HG03342 (cell line): ENCODE measurements around the gene PIGC.

ENCODE experiments used
- ATAC-seq: cut with Tn5 transposase; IDR thresholded peaks from one replicate; pipeline ENCODE4 v1.9.1; 2021; ENCODE audit warnings: mild to moderate bottlenecking, moderate library complexity; ENCODE audit not compliant: unreplicated experiment

The PIGC gene

DNA sequence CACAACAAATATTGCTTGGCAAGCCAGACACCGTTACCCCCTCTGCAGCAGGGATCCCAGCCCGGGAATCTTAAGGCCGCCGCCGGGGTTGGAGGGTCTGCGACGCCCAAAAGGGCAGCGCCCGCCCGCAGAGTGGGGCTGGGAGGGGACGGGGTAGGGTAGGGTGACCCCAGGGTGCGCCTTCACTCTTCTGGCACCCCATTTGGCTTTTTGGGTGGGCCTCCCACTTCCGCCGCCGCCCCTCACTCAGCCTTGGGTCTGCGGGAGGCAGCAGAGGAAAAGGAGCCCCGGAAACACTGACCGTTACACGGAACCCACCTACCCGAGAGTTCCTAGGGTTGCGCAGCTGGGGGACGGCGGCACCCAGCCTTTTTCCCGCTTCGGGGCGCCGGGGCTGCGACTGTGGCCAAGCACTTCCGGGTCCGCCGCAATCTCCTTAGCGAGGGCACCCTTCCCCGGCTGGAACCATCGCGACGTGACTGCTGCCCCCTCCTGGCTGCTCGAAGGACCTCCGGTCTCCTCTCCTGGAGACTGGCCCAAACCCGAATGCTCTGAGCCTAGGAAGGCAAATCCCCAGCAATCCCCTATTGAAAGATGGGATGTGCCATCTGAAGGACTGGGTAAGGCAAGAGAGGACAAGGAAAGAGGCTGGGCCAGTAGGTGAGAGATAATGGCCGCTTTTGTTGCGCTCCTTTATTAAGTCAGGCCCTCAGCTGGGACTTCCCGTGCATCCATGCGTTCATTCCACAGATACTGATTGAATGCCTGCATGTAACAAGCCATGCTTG, at the start of gene PIGC:
Gene PIGC (minus strand): TSS at position 404 of the 788 bp plus-strand sequence. CDS start 1,447 bp downstream, outside the sequence.
- ATAC-seq = peak; percentile 99

DNA sequence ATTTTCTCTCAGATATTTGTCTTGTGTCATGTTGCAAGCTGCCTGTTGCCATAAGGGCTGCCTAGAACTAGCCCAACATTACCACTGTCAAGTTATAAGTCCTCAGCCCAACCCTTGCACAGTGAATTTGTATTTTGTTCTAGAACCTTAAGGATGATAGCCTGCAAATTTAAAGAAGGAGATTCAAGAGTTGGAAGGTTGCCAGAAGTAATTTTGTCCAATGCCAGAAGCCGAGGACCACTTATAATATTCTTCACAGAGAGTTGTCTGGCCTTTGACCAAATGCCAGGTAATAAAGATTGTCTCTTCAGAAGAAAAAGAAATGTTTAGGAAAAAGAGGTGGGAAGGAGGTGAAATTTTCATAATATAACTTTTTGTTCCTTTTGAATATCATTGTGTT, 48.6 kb upstream of the PIGC start:
- ATAC-seq = no peak

DNA sequence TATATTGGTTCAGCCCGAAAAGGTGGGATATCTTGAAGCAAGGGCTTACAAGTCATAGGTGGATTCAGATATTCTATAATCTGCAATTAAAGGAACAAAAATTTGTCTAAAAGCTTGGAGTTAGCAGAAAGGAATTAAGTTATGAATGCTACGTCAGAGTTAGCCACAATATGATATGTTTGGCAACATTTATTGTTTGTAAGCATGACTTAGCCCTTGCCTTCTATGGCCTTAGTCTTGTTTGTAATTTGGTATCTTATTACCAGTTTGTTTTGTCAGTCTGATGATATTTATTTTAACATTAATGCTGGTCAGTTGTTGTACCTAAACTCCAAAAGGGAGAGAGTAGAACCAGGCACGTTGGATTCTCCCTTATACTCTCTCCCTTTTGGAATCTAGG, 46.0 kb upstream of the PIGC start:
- no peak for ATAC-seq

DNA sequence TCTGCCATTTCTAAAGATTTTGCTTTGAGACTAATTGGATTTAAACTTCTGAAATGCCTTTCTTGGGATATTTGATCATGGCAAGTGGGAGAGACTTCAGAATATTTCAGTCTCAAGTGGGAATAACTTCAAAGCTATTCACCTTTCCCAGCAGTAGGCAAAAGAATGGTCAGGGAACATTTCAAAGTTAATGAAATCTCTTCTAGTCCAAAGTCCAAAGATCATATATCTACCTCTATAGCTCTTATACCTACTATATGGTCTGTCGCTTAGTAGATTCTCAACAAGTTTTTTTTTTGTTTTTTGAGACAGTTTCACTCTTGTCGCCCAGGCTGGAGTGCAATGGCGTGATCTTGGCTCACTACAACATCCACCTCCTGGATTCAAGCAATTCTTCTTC, 44.5 kb upstream of the PIGC start:
- no peak for ATAC-seq

DNA sequence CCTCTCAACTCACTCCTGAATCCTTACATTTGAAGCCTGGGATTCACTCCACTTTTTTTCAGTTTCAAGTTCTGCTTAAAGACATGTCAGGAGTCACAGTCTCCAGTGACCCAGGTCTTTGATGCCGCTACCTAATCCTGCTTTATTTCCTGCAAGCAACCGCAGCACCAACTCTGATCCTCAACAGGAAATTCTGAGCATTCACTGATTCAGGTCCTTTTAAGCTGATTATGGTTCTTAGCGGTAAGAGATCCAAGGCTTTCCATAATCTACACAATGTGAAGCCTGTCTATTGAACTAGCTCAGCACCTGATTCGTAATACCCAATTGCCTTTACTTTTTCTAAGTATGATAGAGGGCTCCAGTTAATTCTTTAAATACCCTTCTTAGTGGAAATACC, 43.7 kb upstream of the PIGC start:
- ATAC-seq = no peak

DNA sequence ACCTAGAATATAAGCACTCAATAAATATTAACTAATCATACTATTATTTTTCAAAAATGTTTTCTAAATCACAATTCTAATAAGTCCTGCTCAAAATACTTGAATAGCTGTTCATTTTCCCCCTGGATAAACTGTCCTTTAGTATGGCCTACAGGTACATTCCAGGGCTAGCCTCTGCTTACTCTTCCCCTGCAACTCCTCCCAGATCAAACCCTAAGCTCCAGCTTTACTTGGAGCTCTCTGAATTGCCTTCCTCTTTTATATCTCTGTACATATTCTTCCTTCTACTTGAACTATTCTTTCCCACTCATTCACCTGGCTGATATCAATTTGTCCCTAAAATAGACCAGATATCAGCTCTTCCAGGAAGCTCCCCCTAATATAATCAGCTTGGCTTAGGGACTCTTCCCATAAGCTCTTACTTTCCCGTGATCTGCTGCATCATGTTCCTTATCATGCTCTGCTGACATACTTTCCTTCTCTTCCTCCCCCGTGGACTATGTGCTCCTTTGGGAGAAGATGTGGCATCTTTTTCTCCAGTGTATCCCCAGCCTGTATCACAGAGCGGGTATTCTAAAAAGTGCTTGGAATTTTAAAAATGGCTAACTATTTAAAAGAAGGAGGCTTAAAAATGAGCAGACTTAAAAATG, 43.1 kb upstream of the PIGC start:
- no peak for ATAC-seq

DNA sequence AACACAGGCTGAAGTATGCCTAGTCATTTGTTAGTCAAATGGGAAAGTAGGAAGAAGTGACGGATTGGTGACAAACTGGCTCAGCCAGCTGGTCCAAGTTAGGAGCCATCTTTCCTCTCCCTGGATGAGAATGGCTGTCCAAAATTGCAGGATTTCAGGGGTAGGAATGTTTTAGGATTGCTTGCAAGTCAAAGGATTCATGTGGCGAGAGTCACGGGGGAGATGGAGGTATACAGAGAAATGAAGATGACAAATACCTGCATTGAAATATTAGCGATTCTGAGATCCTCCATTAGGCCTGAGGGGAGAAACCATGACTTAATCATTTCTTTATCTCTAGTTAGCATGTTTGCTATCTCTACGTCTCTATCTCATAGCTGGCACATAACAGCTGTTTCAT, 41.8 kb upstream of the PIGC start:
- ATAC-seq = no peak

DNA sequence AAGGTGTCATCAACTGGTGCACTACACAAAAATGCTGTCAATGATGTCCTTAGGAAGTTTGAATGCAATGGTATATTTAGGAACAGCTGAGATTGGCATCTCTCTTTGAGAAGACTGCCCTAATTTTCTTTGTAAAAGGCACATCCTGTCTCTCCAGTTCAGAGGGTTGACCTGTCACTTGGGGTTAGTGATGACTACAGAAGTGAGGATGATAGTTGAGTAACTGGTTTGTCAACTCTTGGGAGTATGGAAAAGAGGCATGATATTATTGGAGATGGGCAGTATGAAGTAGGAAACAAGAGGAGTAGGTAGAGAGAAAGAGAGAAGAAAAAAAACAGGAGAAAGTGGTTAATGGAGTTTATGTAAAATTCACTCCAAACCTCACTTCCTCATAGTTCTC, 40.4 kb upstream of the PIGC start:
- no peak for ATAC-seq

DNA sequence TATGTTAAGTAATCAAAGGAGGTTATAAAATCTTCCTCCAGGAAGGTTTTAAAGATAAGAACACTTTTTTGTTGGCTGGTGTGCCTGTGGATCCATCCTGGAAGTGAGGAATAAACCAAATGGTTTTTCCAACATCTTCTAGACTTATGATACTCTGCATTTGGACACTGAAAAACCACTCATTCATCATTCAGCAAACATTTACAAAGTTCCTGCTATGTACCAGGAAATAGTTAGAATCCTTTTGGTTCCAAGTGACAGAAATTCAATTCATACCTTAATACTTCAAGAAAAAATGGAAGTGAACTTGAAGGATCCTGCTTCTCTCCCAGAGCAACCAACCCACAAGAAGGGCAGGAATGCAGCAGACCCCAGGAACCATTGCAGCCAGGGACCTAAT, 39.6 kb upstream of the PIGC start:
- no peak for ATAC-seq

DNA sequence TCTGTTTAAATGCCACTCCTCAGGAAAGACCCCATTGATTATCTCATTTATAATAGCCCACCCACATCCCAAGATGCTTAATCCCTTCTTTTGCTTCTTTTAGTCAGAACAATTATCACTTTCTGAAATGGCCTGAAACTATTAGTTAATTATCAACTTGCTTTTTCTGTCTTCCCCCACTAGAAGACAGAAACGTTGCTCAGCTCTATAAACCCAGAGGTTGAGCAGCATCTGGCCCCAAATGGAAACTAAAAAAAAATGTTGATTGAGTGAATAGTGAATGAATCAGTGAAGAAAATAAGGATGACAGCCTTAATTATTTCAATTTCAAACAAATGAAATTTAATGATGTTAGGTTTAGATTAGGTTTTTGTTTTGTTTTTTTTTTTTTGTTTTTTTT, 38.2 kb upstream of the PIGC start:
- no peak for ATAC-seq

DNA sequence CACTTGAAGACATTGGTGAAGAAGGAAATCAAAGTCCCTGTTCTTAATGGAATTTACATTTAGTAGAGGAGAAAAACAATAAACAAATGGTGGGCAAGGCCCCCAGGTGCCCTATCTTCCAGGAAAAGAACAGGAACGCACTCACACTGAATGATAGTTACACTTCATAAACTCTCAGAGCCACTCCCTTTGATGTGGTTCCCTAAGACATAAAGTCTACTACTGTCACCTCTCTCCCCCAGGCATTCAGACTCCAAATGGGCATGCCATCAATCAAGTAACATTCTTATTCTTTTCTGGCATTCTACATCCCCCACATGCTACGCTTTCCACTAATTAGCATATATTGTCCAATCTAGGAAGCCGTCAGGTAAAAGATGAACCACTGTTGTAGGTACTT, 36.6 kb upstream of the PIGC start:
- ATAC-seq = no peak

DNA sequence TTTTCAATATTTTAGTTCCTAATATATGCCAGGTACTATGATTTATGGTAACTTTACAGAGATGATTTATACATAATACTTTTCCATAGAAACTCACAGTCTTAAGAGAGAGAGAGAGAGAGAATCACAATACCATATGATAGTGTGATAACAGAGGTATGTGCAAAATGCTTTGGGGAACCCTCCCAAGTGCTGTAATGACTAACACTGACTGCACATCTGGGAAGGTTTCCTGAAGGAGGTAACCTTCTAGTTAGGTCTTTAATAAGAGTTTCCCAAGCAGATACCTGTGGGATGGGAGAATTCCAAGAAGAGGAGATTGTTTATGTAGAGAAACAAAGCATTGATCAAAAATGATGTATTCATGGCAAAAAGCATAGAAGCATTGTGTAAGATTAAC, 34.6 kb upstream of the PIGC start:
- no peak for ATAC-seq

DNA sequence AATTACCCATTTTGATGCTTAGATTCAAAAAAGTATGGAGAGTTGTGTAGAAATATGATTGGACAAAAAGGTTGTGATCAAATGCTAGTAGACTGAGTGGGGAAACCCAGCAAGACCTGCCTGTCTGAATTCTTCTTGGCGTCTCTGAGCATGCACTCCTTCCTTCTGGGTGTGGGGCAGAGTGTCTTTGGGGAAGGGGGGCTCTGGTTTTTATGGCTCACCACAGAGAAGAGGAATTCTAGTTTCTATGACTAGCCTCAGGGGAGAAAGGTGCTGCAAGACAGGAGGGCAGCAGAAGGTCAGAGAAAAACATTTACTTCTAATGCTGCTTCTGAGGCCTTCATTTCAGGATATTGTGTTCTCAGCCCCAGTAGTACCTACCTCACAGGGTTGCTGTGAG, 33.9 kb upstream of the PIGC start:
- ATAC-seq = no peak

DNA sequence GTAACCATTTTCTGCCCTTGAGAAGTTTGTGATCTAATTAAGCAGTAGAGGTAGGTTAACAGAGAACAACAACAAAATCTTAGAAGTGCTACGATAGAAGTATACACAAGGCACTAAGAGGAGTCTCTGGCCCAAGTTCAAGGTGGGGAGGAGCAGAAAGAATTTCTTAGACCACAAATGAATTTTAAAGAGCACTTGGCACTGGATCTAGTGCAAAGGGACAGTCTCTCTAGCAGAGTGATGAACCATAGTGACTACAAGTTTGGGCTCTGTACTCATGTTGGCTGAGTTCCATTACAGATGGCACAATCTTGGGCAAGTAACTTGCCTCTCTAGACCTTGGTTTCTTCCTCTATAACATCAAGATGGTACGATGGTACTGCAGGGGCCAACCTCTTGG, 33.3 kb upstream of the PIGC start:
- ATAC-seq = no peak

DNA sequence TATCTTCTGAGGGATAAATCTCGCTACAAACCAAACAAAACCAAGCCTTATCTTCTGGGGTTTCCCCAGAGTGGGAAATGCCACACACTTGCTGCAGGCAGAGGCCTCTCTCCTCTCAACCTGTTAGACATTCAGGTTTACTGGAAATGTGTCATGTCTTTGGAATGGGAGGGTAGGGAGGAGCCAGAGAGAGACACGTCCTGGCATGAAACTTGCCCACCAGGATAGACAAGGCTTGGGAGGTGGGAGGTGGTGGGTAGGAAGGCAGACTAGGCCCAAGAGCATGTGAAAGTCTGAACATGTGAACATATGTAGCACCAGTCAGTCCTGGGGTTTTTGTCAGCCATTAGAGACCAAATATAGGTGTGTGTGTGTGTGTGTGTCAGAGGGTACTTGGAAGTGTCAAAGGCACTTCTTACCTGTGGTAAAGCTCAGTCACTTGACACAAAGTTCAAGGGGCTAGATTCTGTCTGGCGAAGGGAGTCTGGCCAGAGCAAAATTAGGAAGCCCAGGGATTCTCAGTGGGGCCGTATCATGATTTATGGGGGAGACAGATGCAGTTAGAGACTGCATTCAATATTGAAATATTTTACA, 32.4 kb upstream of the PIGC start:
- no peak for ATAC-seq

DNA sequence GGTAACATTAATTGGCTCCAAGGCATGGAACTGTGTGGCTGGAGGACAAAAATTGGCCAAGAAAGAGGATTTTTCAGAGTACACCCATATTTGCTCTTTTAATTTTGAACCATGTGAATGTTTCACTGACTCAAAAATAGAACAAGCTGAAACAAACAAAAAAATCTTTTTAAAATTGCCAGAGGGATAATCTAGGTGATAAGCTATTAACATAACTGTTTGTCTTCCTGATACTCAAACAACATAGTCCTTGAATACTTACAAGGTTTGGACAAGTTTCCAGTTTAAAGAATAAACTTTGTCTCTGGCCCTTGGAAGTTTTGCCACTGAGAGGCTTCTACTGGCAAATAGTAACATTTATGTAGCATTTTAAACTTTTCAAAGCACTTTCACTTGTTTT, 30.0 kb upstream of the PIGC start:
- ATAC-seq = no peak

DNA sequence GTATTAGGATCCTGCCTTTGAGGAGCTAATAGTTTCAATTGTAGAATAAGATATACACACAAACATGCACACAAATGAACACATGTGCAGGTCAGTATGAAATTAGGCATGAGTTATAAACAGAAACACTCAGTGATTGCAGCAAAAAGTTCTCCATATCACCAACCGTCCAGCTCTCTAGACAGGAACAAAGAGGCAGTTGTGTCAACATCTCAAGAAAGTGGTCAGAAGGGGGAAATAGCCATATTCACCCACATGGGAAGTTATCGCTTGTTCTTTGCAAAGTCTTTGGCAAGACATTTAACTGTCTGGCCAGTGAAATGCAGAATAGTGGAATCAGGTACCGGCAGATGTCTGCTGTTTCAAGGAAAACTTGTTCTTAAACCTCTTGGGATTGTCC, 29.4 kb upstream of the PIGC start:
- no peak for ATAC-seq

DNA sequence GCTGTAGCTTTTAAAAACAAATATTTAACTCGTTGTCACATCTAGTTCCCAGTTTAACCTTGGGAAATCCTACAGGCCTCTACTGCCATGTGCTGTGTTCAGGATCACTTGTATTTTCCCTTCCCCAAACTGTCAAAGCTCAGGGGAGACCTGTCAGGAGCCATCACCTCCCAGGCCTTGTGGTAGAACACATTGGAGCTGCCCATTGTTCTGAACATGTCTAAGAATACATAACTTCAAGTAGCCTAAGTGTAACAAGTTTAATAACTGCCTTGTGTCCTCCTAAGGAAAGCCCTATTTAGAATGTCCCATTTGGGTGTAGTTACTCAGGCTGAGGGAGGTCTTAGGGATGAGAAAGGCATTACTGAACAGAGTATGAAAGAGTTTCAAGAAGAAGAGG, 28.6 kb upstream of the PIGC start:
- ATAC-seq = no peak

DNA sequence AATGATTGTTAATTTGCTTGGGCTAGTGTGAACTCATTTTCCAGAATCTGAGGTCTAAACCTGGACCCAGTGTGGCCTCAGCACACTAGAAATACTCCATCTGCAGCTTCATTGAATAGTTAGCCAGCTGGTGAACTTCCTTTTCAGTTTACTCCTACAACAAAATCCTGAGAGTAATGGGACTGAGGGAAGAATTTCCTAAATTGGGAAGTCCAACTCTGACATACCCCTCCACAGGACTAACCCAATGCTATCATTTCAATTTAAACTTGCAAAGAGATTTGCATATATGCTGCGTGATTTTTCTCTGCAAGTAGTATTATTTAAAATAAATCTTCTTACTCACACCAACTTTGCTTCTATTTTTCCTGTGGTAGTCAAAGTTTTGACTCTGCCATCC, 27.8 kb upstream of the PIGC start:
- no peak for ATAC-seq

DNA sequence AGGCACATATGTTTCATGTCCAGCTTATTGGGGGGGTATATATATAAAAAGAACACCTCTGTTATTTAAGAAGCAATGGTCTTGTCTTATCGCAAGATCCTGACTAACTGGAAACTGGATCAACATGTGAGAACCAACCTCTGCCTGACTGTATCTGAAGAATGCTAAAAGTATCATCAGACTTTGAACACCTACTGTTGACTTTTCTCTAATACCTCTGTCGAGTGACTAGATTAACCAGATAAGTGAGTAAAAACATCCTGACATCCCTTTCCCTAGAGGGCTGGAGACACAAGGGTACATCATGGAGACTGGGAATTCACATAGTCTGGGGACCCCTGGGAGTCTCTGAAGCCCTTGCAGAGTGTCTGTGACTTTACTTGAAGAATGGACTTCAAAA, 26.3 kb upstream of the PIGC start:
- no peak for ATAC-seq

DNA sequence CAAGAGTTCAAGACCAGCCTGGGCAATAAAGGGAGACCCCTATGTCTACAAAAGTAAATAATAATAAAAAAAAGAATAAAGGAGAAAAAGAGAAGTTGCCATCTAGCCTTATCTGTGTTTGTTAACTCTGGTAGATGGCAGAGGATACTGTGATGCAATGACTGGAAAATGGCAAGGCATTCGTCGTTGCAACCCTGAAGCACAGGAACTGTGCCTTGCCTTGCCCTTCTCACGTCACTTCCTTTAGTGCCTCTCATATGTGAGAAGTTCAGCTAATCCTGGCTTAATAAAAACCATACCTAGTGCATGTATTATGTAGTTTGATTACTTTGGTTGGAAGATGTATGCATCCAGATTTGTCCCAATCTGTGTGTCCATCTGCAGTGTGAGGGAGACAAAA, 25.8 kb upstream of the PIGC start:
- no peak for ATAC-seq

DNA sequence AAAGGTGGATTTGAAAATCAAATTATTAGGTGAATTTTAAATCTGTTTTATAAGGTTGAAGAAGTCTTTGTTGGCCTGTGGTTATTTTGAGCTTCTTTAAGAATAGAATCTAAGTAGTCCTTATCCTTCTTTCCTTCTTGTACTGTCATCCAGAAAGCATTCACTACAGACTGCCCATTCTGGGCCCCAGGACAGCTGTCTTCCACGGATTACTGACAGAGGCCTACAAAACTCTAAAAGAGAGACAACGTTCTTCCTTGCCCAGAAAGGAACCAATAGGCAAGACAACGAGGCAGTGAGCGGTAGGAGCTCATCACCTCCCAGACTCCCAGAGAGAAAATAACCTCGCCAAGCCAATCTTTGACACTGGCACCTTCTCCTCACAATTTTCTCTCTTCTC, 24.4 kb upstream of the PIGC start:
- ATAC-seq = no peak
